ENCODE measurements around the gene PRLR.

The PRLR gene

GRCh38 chr5:35233121-35233520 is 2.8 kb upstream of the PRLR start:
- no peak for DNase-seq

- DNase-seq, result no peak
Observed at GRCh38 chr5:35232124-35232523, 1.8 kb upstream of the PRLR start.

GRCh38 chr5:35229076-35230037 is 930 bp downstream of the PRLR start:
- DNase-seq, result no peak

DNA sequence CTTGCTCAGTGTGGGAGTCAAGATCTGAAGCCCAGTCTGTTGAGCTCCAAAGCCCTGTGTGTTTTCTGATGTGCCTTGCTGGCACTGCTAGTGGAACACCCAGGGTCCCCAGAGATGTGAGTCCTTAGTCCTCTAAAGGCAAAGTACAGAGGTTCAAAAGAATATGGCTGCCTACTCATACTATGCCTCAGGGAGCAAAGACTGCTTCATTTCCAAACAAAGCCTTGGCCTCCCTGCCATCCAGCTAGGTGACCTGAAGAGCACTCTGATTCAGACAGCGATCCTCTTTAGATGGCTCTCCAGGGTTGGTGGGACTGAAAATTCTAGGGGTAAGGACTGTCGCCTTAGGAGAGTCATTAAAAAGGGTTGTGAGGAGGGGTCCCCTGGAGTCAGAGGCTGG is 2.0 kb downstream of the PRLR start:
- DNase-seq, result no peak

- DNase-seq, result no peak
Observed at GRCh38 chr5:35227720-35228119, 2.6 kb downstream of the PRLR start.

DNA sequence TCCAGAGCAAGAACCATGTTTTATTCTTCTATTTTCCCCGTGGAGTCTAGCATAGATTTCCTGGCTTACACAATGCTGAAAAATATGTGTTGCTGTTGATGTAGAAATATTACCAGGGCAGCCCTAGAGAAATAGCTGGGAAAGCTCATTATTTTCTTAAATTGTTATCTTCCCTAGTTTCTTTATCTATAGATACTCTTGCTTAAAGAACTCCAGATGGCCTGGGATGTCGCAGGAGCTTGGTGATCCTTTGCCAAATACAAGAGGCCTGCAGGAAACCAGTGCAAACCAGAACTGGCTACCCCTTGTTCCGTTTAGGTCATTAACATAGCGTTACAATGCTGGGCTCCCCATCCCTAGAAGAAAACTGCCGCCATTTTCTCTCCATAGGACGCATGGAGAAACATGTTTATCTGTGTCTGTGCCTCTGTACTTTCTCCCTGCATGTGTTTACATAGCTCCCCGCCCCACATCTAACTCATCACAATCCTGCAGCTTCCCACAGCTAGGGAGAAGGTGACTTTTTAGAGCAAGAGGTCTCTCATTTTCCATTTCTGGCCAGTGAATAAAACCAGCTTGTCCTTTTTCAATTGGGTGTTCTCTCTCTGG is 6.4 kb downstream of the PRLR start:
- DNase-seq, result no peak

DNA sequence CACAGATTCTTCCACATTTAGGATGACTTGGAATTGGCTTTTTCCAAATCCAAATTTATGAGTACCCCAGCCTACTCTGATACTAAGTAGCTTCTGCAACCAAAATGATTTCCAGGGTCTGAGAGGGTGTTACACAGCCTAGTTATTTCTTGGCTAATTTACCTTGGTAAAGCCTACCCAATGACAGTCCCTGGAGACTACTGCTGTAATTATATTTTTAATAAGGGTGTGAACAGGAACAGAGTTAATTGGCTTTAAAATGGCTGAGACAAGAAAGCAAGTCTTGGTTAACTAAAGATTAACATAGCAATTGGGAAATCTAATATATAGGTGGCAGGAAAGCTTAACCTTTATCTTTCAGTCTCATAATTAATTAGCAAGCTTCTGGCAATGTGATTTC is 9.3 kb downstream of the PRLR start:
- DNase-seq, result no peak

DNA sequence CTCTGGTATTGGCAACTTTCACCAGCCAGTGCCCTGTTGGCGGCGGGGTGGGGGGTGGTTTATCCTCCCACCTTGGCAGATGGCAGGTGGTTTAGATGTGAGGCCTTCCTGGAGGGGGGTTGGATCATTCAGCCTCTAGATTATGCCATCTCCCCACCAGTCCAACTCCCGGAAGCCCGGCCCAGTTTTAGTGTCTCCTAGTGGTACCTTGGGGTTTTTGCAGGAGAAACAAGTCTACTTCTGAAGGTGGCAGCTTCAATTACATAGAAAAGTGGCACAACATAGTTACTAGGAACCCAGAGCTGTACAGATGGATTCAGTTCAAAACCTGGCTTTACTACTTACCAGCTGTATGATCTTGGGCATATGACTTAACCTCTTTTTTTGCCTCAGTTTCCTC is 11.3 kb downstream of the PRLR start:
- no peak for DNase-seq

GRCh38 chr5:35214051-35214450 is 16.2 kb downstream of the PRLR start:
- DNase-seq, result no peak

DNA sequence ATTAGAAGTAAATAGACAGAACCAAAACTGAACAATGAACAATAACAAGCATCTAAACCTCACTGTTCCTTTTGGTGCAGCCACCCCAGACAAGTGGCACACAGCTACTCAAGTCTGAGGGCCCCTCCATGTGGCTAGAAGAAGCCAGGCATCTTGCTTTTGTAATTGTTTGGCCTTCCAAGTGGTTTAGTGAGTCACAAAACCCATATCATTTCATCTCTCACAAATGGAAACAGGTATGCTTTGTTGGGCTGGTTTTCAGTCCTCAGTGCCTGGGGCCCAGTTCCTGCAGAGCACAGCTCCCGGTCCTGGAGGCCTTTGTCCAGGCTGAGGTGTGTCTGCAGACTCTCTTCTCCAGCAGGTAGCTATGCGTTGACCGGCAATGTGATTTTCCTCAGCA is 16.7 kb downstream of the PRLR start:
- no peak for DNase-seq

GRCh38 chr5:35212122-35212982 is 17.9 kb downstream of the PRLR start:
- DNase-seq, result no peak

DNA sequence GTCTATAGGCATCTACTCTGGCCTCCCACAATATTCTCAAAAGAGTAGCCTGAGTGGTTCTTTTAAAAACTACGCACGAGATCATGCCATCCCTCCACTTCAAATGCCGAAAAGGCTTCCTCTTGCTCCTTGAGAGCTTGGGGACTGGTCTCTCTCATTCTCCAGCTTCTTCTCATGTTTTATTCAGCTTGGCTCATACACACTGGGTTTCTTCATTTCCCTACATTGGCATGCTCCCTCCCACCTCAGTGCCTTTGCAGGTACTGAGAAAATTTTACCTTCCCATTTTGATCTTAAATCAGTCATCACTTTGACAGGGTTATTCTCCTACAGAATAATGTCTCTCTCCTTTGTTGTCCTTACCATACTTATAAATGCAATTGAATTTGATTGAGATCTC is 20.4 kb downstream of the PRLR start:
- DNase-seq, result no peak

DNA sequence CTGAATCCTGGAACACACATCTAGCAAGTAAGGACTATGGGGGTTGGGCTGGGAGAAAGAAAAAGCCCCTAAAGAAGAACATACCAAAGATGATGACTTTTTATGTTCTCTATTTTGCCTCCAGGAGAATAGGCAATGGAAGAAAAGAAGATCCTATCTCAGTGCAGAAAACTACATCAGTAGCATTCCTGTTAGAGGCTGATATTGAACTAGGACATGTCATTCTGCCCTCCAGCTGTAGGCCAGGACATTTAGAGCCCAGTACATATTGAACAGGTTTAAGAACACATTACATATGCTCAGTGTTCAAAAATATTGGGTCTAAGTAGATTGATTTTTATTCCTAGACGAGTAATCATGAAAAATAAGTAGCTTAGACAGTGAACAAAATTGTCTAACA is 24.7 kb downstream of the PRLR start:
- DNase-seq, result no peak

DNA sequence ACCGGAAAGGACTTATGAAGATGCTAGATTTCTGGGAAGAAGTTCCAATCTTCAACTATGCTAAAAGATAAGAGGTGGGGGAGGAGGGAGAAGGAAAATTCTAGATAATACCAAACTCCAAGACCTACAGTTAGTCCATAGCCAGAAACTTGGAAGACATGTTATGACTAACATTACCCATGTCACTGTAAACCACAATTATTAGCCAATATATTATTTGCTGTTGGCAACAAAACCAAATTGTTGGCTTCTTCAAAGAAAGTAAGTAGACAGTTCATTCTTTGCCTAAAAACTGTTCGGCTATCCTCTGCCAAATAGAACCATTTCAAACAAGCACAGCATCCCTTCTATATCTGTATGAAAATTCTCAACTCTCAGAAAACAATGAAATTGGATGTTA is 25.1 kb downstream of the PRLR start:
- DNase-seq, result no peak

DNA sequence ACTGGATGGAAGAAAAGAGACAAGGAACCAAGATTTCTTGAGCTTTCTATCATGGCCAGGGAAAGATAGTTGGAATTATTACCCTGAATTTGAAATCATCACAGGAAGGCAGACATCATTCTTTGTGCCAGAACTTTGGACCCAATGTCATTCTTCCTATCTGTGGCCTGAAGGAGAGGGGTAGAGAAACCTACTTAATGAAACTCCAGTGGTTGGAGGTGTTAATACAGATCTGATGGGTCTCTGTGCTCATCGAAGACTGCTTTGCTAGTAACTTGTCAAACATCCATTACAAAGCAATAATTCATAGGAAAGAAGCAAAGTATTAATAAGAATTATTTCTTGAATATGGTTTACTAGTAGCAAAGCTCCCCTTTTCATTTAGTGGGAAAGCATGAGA is 26.9 kb downstream of the PRLR start:
- no peak for DNase-seq

DNA sequence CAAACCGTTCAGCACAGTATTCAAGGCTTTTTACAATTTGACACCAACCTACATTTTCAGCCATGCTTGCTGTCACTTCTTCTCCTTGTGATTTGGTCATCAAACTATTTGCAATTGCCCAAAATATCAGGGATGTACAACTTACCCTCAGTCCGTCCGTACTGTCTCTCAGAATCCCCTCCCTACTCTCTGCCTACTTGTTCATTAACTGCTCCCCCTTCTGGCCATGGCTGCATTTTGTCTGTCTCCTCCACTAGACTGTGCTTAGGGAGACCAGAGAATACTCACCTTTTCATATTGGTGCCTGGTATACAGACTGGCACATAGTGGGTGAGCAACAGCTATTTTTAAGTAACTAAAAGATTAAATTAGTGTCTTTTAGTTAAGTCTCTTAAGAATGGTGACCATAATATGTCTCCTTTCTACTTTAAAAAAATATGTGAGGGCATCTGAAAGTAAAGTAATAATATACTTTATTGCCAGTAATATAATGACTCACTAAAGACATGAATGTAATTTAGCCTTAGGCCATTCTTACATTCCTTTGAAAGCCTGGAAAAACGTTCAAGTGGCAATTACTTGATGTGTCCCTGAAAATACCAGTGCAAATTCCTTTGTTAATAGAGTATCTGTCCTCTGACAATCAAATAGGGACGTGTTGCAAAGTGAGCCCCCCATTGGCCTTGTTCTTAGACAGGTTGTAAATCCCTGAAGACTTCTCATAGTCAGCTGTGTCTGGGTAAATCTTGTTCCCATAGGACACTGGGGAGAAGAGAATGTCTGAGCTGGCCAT is 27.8 kb downstream of the PRLR start:
- no peak for DNase-seq

DNA sequence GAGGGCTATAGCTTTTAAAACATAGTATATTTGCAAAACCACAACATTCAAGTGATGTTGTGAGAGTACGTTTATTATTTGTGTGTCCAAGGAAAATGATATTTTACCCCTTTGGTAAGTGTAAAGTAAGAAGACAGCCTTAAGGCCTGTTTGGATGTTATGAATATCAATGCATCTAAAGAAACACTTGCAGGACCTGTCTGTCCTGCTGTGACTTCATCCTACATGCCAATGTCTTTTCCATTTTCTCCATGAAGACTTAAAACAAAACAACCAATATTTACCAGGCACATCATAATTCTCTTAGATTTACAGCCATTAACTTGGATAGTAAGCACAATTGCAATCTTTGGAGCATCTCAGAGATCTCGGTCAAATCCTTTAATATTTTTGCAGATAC is 29.0 kb downstream of the PRLR start:
- no peak for DNase-seq

DNA sequence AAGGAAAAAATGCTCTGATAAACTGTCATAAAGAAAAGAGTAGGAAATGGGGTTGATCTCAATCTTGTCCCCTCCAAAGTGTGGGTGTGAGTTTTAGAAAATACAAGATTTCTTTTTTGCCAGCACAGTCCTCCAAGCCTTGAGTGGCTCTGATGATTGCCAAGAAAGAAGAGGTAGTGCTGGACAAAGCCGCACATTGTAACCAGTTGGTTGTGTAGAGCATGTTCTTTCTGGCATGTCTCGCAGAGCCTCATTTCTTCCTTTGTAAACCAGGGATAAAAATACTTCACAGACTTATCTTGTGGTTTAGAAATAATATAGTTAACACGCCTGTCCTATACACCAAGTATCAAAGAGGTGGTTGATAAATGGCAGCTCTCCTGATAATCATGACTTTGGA is 30.4 kb downstream of the PRLR start:
- no peak for DNase-seq

GRCh38 chr5:35198686-35199085 is 31.6 kb downstream of the PRLR start:
- no peak for DNase-seq

GRCh38 chr5:35198075-35198474 is 32.2 kb downstream of the PRLR start:
- no peak for DNase-seq

- DNase-seq, result no peak
Observed at GRCh38 chr5:35197351-35197750, 32.9 kb downstream of the PRLR start.

GRCh38 chr5:35195472-35195852 is 34.8 kb downstream of the PRLR start:
- DNase-seq, result no peak
